HEK293 (cell line): ENCODE results near the gene PIP4K2C.
A peak's percentile ranks its signal among the peaks of the same experiment; 100 is the strongest.

Experiments
- MYNN ChIP-seq: fragments of 450-650 bp; formaldehyde crosslinking; IDR thresholded peaks from 2 replicates; pipeline ENCODE4 v1.5.1; 2016; ENCODE audit warnings: missing biosample characterization, missing genetic modification characterization, borderline replicate concordance
- MZF1 ChIP-seq: fragments of 450-650 bp; formaldehyde crosslinking; IDR thresholded peaks from 2 replicates; pipeline ENCODE4 v1.5.1; 2017; ENCODE audit warnings: missing biosample characterization, missing genetic modification characterization, borderline replicate concordance
- SCRT1 ChIP-seq: fragments of 450-650 bp; formaldehyde crosslinking; IDR thresholded peaks from 2 replicates; pipeline ENCODE4 v1.5.1; 2016; ENCODE audit warnings: missing biosample characterization, missing genetic modification characterization, borderline replicate concordance
- SETDB1 ChIP-seq: IDR thresholded peaks from one replicate; pipeline ENCODE4 v1.6.1; 2017; ENCODE audit warnings: mild to moderate bottlenecking, low read length, moderate library complexity, mixed read lengths; ENCODE audit not compliant: insufficient read length
- SP7 ChIP-seq: fragments of 450-650 bp; formaldehyde crosslinking; IDR thresholded peaks from 2 replicates; pipeline ENCODE4 v1.5.1; 2016; ENCODE audit warnings: missing biosample characterization, missing genetic modification characterization
- ZBTB1 ChIP-seq: fragments of 450-650 bp; formaldehyde crosslinking; IDR thresholded peaks from 2 replicates; pipeline ENCODE4 v1.5.1; 2016; ENCODE audit warnings: missing biosample characterization, missing genetic modification characterization
- ZBTB17 ChIP-seq: fragments of 450-650 bp; formaldehyde crosslinking; IDR thresholded peaks from 2 replicates; pipeline ENCODE4 v1.5.1; 2016; ENCODE audit warnings: missing biosample characterization, missing genetic modification characterization
- ZBTB20 ChIP-seq: fragments of 450-650 bp; formaldehyde crosslinking; IDR thresholded peaks from 2 replicates; pipeline ENCODE4 v1.5.1; 2016; ENCODE audit warnings: missing biosample characterization, missing genetic modification characterization
- ZFHX2 ChIP-seq: fragments of 450-650 bp; formaldehyde crosslinking; conservative IDR thresholded peaks from 2 replicates; pipeline ENCODE4 v1.5.1; 2016; ENCODE audit warnings: missing biosample characterization, missing genetic modification characterization
- ZNF114 ChIP-seq: fragments of 450-650 bp; formaldehyde crosslinking; IDR thresholded peaks from 2 replicates; pipeline ENCODE4 v1.5.0; 2017; ENCODE audit warnings: missing biosample characterization, missing genetic modification characterization
- ZNF174 ChIP-seq: fragments of 450-650 bp; formaldehyde crosslinking; IDR thresholded peaks from 2 replicates; pipeline ENCODE4 v1.5.0; 2017; ENCODE audit warnings: missing biosample characterization, mild to moderate bottlenecking, missing genetic modification characterization
- ZNF184 ChIP-seq: fragments of 450-650 bp; IDR thresholded peaks from 2 replicates; pipeline ENCODE4 v1.5.1; 2018; ENCODE audit warnings: missing biosample characterization, mild to moderate bottlenecking, missing genetic modification characterization
- ZNF211 ChIP-seq: fragments of 450-650 bp; formaldehyde crosslinking; IDR thresholded peaks from 2 replicates; pipeline ENCODE4 v1.5.1; 2016; ENCODE audit warnings: low read depth, missing biosample characterization, missing genetic modification characterization
- ZNF266 ChIP-seq: fragments of 450-650 bp; formaldehyde crosslinking; IDR thresholded peaks from 2 replicates; pipeline ENCODE4 v1.5.1; 2016; ENCODE audit warnings: missing biosample characterization, missing genetic modification characterization, low read depth
- ZNF302 ChIP-seq: fragments of 450-650 bp; formaldehyde crosslinking; IDR thresholded peaks from 2 replicates; pipeline ENCODE4 v1.5.1; 2016; ENCODE audit warnings: missing biosample characterization, missing genetic modification characterization, low read depth
- ZNF37A ChIP-seq: fragments of 450-650 bp; IDR thresholded peaks from 2 replicates; pipeline ENCODE4 v1.5.1; 2018; ENCODE audit warnings: missing biosample characterization, missing genetic modification characterization
- ZNF416 ChIP-seq: fragments of 450-650 bp; formaldehyde crosslinking; IDR thresholded peaks from 2 replicates; pipeline ENCODE4 v1.5.1; 2016; ENCODE audit warnings: missing biosample characterization, missing genetic modification characterization
- ZNF585B ChIP-seq: fragments of 450-650 bp; formaldehyde crosslinking; IDR thresholded peaks from 2 replicates; pipeline ENCODE4 v1.5.1; 2016; ENCODE audit warnings: missing biosample characterization, missing genetic modification characterization
- ZNF600 ChIP-seq: fragments of 450-650 bp; formaldehyde crosslinking; IDR thresholded peaks from 2 replicates; pipeline ENCODE4 v1.5.1; 2016; ENCODE audit warnings: missing biosample characterization, missing genetic modification characterization
- ZNF792 ChIP-seq: fragments of 450-650 bp; formaldehyde crosslinking; IDR thresholded peaks from 2 replicates; pipeline ENCODE4 v1.5.1; 2016; ENCODE audit warnings: missing biosample characterization, missing genetic modification characterization
- TF ChIP-seq, protein P1 (sequence below): fragments of 450-650 bp; formaldehyde crosslinking; conservative IDR thresholded peaks from 2 replicates; pipeline ENCODE4 v1.5.1; 2016; ENCODE audit warnings: low read depth, missing biosample characterization, missing genetic modification characterization
- TF ChIP-seq, protein P2 (sequence below): fragments of 450-650 bp; formaldehyde crosslinking; IDR thresholded peaks from 2 replicates; pipeline ENCODE4 v1.5.1; 2017; ENCODE audit warnings: missing biosample characterization, missing genetic modification characterization
- TF ChIP-seq, protein P3 (sequence below): fragments of 450-650 bp; formaldehyde crosslinking; IDR thresholded peaks from 2 replicates; pipeline ENCODE4 v1.5.1; 2017; ENCODE audit warnings: missing biosample characterization, missing genetic modification characterization
- TF ChIP-seq, protein P4 (sequence below): fragments of 450-650 bp; formaldehyde crosslinking; IDR thresholded peaks from 2 replicates; pipeline ENCODE4 v1.5.1; 2016; ENCODE audit warnings: missing biosample characterization, missing genetic modification characterization
- TF ChIP-seq, protein P5 (sequence below): IDR thresholded peaks from 2 replicates; pipeline ENCODE4 v1.6.1; 2011; ENCODE audit warnings: mild to moderate bottlenecking, low read depth, low read length, borderline replicate concordance

PIP4K2C gene

DNA sequence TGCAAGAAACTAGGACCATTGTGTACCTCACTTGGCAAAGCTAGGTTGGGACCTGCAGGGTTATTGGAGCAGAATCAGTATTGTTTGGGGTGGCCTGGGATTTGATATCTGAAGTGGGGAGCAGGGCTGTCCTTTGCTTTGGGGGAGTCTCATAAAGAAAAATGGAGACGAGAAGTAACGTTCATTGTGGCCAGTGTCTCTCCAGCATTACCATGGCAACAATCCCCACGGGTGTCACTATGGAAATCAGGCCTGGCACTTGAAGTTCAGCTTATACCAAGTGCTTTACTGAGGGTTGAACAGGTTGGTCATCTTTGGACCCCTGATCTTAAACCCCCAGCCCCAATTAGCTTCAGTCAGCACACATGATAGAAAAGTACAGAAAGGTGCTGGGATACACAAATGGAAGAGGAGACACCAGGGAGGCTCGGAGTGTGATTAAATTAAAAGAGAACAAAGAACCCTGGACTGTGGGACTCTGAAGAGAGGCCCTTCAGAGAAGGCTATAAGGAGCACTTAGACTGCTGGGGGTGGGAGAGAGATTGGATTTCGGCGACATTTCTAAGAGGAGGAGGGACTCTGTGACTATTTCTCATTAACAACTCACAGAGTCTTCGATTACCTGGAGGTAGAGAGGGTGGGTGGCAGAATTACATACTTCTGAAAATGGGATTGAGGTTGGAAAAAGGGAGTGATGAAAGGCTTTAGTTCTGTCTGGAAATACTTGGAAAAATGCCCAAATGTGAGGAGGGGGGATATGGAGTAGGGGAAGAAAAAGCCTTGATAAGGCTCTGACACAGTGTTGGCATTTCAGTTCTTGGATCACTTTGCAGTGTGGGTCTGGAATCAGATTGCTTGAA, 37.4 kb upstream of the PIP4K2C start (continued):
- TF ChIP-seq ZBTB17 (tag by site-specific recombination) (peak; percentile 27; the same call in 1 of the 2 replicates), MYNN (tag by site-specific recombination) (no peak), ZNF266 (tag by site-specific recombination) (no peak), ZNF585B (tag by site-specific recombination) (no peak), ZNF184 (tag by site-specific recombination) (no peak), MZF1 (tag by site-specific recombination) (no peak), ZFHX2 (peak; percentile 84), SP7 (tag by site-specific recombination) (no peak), ZNF600 (0 out of 2 replicates have a peak, but pooled peaks have one; percentile 15), ZNF114 (no peak), ZBTB20 (tag by site-specific recombination) (0 out of 2 replicates have a peak, but pooled peaks have one; percentile 28), ZNF211 (tag by site-specific recombination) (no peak), ZNF37A (tag by site-specific recombination) (no peak), ZNF302 (no peak), SCRT1 (no peak), ZBTB1 (no peak), ZNF792 (tag by site-specific recombination) (no peak), ZNF416 (no peak), SETDB1 (no peak), ZNF174 (tag by site-specific recombination) (no peak)
- TF ChIP-seq, protein P1, sequence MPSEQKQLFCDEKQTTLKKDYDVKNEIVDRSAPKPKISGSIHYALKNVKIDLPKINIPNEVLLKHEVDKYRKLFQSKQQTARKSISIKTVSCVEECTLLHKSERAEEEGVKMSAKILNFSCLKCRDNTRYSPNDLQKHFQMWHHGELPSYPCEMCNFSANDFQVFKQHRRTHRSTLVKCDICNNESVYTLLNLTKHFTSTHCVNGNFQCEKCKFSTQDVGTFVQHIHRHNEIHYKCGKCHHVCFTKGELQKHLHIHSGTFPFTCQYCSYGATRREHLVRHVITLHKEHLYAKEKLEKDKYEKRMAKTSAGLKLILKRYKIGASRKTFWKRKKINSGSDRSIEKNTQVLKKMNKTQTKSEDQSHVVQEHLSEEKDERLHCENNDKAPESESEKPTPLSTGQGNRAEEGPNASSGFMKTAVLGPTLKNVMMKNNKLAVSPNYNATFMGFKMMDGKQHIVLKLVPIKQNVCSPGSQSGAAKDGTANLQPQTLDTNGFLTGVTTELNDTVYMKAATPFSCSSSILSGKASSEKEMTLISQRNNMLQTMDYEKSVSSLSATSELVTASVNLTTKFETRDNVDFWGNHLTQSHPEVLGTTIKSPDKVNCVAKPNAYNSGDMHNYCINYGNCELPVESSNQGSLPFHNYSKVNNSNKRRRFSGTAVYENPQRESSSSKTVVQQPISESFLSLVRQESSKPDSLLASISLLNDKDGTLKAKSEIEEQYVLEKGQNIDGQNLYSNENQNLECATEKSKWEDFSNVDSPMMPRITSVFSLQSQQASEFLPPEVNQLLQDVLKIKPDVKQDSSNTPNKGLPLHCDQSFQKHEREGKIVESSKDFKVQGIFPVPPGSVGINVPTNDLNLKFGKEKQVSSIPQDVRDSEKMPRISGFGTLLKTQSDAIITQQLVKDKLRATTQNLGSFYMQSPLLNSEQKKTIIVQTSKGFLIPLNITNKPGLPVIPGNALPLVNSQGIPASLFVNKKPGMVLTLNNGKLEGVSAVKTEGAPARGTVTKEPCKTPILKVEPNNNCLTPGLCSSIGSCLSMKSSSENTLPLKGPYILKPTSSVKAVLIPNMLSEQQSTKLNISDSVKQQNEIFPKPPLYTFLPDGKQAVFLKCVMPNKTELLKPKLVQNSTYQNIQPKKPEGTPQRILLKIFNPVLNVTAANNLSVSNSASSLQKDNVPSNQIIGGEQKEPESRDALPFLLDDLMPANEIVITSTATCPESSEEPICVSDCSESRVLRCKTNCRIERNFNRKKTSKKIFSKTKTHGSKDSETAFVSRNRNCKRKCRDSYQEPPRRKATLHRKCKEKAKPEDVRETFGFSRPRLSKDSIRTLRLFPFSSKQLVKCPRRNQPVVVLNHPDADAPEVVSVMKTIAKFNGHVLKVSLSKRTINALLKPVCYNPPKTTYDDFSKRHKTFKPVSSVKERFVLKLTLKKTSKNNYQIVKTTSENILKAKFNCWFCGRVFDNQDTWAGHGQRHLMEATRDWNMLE (tag by site-specific recombination), result no peak
- TF ChIP-seq, protein P2, sequence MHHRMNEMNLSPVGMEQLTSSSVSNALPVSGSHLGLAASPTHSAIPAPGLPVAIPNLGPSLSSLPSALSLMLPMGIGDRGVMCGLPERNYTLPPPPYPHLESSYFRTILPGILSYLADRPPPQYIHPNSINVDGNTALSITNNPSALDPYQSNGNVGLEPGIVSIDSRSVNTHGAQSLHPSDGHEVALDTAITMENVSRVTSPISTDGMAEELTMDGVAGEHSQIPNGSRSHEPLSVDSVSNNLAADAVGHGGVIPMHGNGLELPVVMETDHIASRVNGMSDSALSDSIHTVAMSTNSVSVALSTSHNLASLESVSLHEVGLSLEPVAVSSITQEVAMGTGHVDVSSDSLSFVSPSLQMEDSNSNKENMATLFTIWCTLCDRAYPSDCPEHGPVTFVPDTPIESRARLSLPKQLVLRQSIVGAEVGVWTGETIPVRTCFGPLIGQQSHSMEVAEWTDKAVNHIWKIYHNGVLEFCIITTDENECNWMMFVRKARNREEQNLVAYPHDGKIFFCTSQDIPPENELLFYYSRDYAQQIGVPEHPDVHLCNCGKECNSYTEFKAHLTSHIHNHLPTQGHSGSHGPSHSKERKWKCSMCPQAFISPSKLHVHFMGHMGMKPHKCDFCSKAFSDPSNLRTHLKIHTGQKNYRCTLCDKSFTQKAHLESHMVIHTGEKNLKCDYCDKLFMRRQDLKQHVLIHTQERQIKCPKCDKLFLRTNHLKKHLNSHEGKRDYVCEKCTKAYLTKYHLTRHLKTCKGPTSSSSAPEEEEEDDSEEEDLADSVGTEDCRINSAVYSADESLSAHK (tag by site-specific recombination), result no peak
- TF ChIP-seq, protein P3, sequence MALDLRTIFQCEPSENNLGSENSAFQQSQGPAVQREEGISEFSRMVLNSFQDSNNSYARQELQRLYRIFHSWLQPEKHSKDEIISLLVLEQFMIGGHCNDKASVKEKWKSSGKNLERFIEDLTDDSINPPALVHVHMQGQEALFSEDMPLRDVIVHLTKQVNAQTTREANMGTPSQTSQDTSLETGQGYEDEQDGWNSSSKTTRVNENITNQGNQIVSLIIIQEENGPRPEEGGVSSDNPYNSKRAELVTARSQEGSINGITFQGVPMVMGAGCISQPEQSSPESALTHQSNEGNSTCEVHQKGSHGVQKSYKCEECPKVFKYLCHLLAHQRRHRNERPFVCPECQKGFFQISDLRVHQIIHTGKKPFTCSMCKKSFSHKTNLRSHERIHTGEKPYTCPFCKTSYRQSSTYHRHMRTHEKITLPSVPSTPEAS, result no peak
- TF ChIP-seq, protein P4, sequence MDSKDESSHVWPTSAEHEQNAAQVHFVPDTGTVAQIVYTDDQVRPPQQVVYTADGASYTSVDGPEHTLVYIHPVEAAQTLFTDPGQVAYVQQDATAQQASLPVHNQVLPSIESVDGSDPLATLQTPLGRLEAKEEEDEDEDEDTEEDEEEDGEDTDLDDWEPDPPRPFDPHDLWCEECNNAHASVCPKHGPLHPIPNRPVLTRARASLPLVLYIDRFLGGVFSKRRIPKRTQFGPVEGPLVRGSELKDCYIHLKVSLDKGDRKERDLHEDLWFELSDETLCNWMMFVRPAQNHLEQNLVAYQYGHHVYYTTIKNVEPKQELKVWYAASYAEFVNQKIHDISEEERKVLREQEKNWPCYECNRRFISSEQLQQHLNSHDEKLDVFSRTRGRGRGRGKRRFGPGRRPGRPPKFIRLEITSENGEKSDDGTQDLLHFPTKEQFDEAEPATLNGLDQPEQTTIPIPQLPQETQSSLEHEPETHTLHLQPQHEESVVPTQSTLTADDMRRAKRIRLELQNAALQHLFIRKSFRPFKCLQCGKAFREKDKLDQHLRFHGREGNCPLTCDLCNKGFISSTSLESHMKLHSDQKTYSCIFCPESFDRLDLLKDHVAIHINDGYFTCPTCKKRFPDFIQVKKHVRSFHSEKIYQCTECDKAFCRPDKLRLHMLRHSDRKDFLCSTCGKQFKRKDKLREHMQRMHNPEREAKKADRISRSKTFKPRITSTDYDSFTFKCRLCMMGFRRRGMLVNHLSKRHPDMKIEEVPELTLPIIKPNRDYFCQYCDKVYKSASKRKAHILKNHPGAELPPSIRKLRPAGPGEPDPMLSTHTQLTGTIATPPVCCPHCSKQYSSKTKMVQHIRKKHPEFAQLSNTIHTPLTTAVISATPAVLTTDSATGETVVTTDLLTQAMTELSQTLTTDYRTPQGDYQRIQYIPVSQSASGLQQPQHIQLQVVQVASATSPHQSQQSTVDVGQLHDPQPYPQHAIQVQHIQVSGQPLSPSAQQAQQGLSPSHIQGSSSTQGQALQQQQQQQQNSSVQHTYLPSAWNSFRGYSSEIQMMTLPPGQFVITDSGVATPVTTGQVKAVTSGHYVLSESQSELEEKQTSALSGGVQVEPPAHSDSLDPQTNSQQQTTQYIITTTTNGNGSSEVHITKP, result peak; percentile 95
- TF ChIP-seq, protein P5, sequence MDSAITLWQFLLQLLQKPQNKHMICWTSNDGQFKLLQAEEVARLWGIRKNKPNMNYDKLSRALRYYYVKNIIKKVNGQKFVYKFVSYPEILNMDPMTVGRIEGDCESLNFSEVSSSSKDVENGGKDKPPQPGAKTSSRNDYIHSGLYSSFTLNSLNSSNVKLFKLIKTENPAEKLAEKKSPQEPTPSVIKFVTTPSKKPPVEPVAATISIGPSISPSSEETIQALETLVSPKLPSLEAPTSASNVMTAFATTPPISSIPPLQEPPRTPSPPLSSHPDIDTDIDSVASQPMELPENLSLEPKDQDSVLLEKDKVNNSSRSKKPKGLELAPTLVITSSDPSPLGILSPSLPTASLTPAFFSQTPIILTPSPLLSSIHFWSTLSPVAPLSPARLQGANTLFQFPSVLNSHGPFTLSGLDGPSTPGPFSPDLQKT, result no peak
